ENCODE measurements around the gene CD200.

The CD200 gene

DNA sequence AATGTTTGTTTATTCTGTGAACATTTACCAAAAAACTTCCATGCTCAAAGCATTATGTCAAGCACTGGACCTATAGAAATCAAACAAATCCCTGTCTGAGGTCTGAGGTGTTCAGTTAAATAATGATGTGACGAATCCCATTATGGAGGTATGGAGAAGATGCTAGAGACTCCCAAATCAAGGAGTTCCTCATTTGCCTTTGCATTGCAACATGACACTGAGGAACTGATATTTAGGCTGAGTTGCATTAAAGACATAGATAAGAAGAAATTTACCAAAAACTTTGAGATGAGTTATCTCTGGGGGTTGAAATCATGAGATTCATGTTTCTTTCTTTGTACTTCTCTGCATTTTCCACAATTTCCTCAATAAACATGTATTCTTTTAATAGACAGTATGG is 16.0 kb downstream of the CD200 start:
- TF ChIP-seq, protein P1, sequence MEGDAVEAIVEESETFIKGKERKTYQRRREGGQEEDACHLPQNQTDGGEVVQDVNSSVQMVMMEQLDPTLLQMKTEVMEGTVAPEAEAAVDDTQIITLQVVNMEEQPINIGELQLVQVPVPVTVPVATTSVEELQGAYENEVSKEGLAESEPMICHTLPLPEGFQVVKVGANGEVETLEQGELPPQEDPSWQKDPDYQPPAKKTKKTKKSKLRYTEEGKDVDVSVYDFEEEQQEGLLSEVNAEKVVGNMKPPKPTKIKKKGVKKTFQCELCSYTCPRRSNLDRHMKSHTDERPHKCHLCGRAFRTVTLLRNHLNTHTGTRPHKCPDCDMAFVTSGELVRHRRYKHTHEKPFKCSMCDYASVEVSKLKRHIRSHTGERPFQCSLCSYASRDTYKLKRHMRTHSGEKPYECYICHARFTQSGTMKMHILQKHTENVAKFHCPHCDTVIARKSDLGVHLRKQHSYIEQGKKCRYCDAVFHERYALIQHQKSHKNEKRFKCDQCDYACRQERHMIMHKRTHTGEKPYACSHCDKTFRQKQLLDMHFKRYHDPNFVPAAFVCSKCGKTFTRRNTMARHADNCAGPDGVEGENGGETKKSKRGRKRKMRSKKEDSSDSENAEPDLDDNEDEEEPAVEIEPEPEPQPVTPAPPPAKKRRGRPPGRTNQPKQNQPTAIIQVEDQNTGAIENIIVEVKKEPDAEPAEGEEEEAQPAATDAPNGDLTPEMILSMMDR (IDR thresholded peaks at IDR 0.05; ENCODE audit: control extremely low read depth, extremely low read depth, low read depth, missing control alignments), result no peak
- DNase-seq (ENCODE audit: extremely low spot score), result no peak
- ChIA-PET POLR2A (no interaction called here), CTCF (interaction anchor here (1.0 to 5.0 kb wide), 3 partner anchors 10 to 16 kb away, joined by 4 to 44 read pairs (median 4); partner anchors contain the start of gene CD200)

DNA sequence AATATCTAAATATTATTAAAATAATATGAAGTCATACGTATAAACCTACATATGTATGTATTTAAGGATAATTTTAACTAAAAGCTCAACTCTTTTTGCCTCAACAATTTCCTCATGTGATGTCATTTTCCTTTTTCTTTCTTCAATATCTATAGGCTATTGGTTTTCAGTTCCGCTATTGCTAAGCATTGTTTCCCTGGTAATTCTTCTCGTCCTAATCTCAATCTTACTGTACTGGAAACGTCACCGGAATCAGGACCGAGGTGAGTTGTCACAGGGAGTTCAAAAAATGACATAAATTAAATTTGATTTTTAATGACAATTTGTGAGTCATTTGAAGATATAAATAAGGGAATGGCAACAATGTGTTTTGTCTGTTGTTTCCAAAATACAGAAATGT is 16.6 kb downstream of the CD200 start:
- ChIA-PET POLR2A (no interaction called here), CTCF (interaction anchor here (1.0 to 5.0 kb wide), 3 partner anchors 11 to 16 kb away, joined by 4 to 44 read pairs (median 4); partner anchors contain the start of gene CD200)
- TF ChIP-seq, protein P1 (IDR thresholded peaks at IDR 0.05; ENCODE audit: control extremely low read depth, extremely low read depth, low read depth, missing control alignments), result no peak
- DNase-seq (ENCODE audit: extremely low spot score), result no peak

DNA sequence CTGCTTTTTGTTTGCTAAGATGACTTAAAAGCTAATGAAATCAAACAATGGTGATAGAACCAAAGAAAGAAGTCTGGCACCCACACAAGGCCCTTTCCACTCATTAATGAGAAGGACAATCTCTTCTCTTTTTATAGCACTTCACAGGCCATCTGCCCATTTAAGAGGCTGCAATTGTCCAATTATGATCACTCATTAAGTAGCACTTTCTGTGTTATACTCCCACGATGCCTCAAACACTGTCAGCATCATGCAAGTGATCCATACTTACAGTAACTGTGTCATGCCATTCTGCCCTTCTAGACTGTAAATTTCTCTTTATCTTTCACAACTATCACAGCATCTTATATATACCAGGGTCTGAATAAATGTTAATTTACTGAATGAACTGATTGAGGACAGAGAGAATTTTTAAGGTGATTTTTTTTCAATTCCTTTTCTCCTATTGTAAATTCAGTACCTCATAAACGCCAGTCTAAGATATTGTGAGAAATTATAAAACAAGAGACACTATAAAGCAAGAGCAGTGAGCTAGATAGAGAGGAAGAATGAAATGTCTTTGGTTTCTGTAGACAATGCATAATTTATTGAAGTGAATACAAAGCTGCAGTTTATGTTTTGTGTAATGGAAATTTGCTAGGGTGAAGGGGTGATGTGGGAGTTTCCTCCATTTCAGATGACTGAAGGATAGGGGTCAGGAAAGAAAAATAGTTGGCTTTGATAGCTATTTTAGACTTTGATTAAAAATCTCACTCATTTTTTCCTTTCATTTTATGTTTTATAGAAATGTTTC is 17.3 kb downstream of the CD200 start:
- ChIA-PET POLR2A (no interaction called here), CTCF (interaction anchor here (1.0 to 5.0 kb wide), 7 partner anchors 10 to 239 kb away, joined by 4 to 44 read pairs (median 4); partner anchors contain the start of gene CD200)
- TF ChIP-seq, protein P1 (IDR thresholded peaks at IDR 0.05; ENCODE audit: control extremely low read depth, extremely low read depth, low read depth, missing control alignments), result no peak
- no peak for DNase-seq (ENCODE audit: extremely low spot score)

DNA sequence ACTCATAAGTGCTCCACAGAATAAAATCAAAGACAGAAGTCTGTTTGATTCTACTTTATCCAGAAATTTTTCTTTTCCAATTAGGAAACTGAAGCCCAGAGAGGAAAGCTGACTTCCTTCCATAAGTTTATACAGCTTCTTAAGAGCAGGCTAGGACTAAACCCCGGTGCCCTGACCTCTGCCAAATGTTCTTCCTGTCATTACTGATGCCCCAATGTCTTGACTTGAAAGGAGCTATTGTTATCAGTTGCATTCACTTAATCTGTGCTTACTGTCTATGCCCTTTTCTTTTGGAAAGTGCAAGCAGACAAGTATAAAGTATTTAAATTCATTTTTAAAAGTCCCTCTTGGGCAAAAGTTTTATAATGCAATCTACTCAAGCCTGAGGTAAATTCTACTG is 18.1 kb downstream of the CD200 start:
- TF ChIP-seq, protein P1 (IDR thresholded peaks at IDR 0.05; ENCODE audit: control extremely low read depth, extremely low read depth, low read depth, missing control alignments), result no peak
- no peak for DNase-seq (ENCODE audit: extremely low spot score)
- ChIA-PET CTCF (interaction anchor here (1.1 to 5.0 kb wide), 6 partner anchors 9 to 240 kb away, joined by 3 to 44 read pairs (median 4); partner anchors contain the start of gene CD200), POLR2A (interaction anchor here (0.5 kb wide), 1 partner anchor 9 kb away, joined by 9 read pairs; no protein-coding TSS in a partner anchor)

DNA sequence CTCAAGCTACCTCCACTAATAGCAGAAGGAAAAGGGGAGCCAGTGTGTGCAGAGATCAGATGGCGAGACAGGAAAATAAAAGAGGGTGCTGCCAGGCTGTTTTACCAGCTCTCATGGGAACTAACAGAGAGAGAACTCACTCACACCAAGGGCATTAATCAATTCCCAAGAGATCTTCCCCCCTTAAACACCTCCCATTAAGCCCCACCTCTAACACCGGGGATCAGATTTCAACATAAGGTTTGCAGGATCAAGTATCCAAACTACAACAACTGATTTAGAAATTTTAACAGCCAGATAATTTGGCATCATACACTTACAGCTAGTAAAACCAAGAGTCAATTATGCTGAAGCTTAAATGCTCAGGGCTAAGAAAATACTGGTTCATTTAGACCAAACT is 18.9 kb downstream of the CD200 start:
- DNase-seq (ENCODE audit: extremely low spot score), result no peak
- CTCF ChIA-PET, result interaction anchor here (1.1 to 5.0 kb wide), 4 partner anchors 12 to 214 kb away, joined by 3 to 44 read pairs (median 6); partner anchors contain the start of gene CD200
- TF ChIP-seq, protein P1 (IDR thresholded peaks at IDR 0.05; ENCODE audit: control extremely low read depth, extremely low read depth, low read depth, missing control alignments), result no peak
- POLR2A ChIA-PET, result interaction anchor here (0.5 kb wide), 1 partner anchor 9 kb away, joined by 9 read pairs; no protein-coding TSS in a partner anchor

DNA sequence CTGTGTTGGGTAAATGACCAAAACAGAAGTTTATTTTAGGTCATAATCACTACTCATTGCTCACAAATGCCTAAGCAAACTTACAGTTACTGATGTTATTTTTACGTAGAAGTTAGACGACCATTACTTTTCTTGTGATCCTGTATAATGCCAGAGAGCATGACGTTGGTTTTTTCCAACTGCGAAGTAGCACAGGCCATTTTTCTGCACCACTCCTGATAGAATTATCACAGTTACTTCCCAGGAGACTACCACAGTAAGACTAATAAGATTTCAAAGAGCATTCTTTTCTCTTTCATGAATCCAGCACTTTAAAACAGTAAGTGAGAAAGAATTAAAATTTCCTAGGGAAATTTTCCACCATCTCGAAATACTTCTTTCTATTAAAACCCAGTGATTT is 19.8 kb downstream of the CD200 start:
- POLR2A ChIA-PET, result no interaction called here
- CTCF ChIA-PET, result interaction anchor here (1.1 to 5.0 kb wide), 2 partner anchors 11 to 241 kb away, joined by 4 to 44 read pairs; no protein-coding TSS in a partner anchor
- DNase-seq (ENCODE audit: extremely low spot score), result no peak
- TF ChIP-seq, protein P1 (IDR thresholded peaks at IDR 0.05; ENCODE audit: control extremely low read depth, extremely low read depth, low read depth, missing control alignments), result no peak

Data from GM10248 (cell line).